Measurements from ENCODE around the gene CADPS.

Gene CADPS

GRCh38 chr3:62798000-62798399, 77.2 kb downstream of the CADPS start:
- H3K9me3 ChIP-seq = no peaks in the 10 kb centered on the region

GRCh38 chr3:62797132-62797531, 78.1 kb downstream of the CADPS start:
- no peak overlapping the region for H3K4me3 ChIP-seq (ENCODE audit: low read depth in 1 of 2, low read length in 1 of 2)
- no peaks in the 10 kb centered on the region for H3K27me3 ChIP-seq
- H3K4me1 ChIP-seq (ENCODE audit: control insufficient read depth in 1 of 2, insufficient read depth in 1 of 2, low read depth in 1 of 2, low read length in 1 of 2) = no peaks in the 10 kb centered on the region
- H3K9me3 ChIP-seq = no peaks in the 10 kb centered on the region
- no peak for TF ChIP-seq CTCF (IDR thresholded peaks at IDR 0.05)
- H3K36me3 ChIP-seq = no peaks in the 10 kb centered on the region
- no peak overlapping the region for H3K27ac ChIP-seq

More at GRCh38 chr3:62798000-62798399, 77.2 kb downstream of the CADPS start:
- no peak overlapping the region for H3K4me3 ChIP-seq (ENCODE audit: low read depth in 1 of 2, low read length in 1 of 2)
- H3K36me3 ChIP-seq = no peaks in the 10 kb centered on the region
- H3K4me1 ChIP-seq (ENCODE audit: control insufficient read depth in 1 of 2, insufficient read depth in 1 of 2, low read depth in 1 of 2, low read length in 1 of 2) = no peaks in the 10 kb centered on the region
- no peaks in the 10 kb centered on the region for H3K27me3 ChIP-seq
- no peak overlapping the region for H3K27ac ChIP-seq
- no peak for TF ChIP-seq CTCF (IDR thresholded peaks at IDR 0.05)

GRCh38 chr3:62795978-62796657, 79.1 kb downstream of the CADPS start:
- Histone ChIP-seq H3K27ac (no peak overlapping the region), H3K4me3 (ENCODE audit: low read depth in 1 of 2, low read length in 1 of 2) (no peak overlapping the region)
- no peak for TF ChIP-seq CTCF (IDR thresholded peaks at IDR 0.05)

GRCh38 chr3:62793946-62794345, 81.3 kb downstream of the CADPS start:
- Histone ChIP-seq H3K4me3 (ENCODE audit: low read depth in 1 of 2, low read length in 1 of 2) (no peak overlapping the region), H3K36me3 (no peaks in the 10 kb centered on the region), H3K27ac (no peak overlapping the region), H3K4me1 (ENCODE audit: control insufficient read depth in 1 of 2, insufficient read depth in 1 of 2, low read depth in 1 of 2, low read length in 1 of 2) (no peaks in the 10 kb centered on the region), H3K27me3 (no peaks in the 10 kb centered on the region), H3K9me3 (no peaks in the 10 kb centered on the region)
- no peak for TF ChIP-seq CTCF (IDR thresholded peaks at IDR 0.05)

More at GRCh38 chr3:62795978-62796657, 79.1 kb downstream of the CADPS start:
- Histone ChIP-seq H3K36me3 (no peaks in the 10 kb centered on the region), H3K27me3 (no peaks in the 10 kb centered on the region), H3K4me1 (ENCODE audit: control insufficient read depth in 1 of 2, insufficient read depth in 1 of 2, low read depth in 1 of 2, low read length in 1 of 2) (no peaks in the 10 kb centered on the region), H3K9me3 (no peaks in the 10 kb centered on the region)

GRCh38 chr3:62785384-62785783, 89.8 kb downstream of the CADPS start:
- H3K9me3 ChIP-seq = no peaks in the 10 kb centered on the region
- H3K36me3 ChIP-seq = no peaks in the 10 kb centered on the region
- H3K27me3 ChIP-seq = no peaks in the 10 kb centered on the region
- TF ChIP-seq CTCF (IDR thresholded peaks at IDR 0.05) = no peak
- no peak overlapping the region for H3K4me3 ChIP-seq (ENCODE audit: low read depth in 1 of 2, low read length in 1 of 2)
- no peaks in the 10 kb centered on the region for H3K4me1 ChIP-seq (ENCODE audit: control insufficient read depth in 1 of 2, insufficient read depth in 1 of 2, low read depth in 1 of 2, low read length in 1 of 2)
- H3K27ac ChIP-seq = no peak overlapping the region

Data from neutrophil (primary cell).